ENCODE data around the gene JMJD1C. TPM values are rescaled to one million over a fixed set of nuclear protein-coding genes. Genes with fewer than 3 reads are reported as not detected.

JMJD1C gene
- total and polyA plus RNA-seq, 2 donors (not counting 3 experiments of a cell fraction or from before 2014, with no cell fraction given) = 32.1 to 97.1 TPM

DNA sequence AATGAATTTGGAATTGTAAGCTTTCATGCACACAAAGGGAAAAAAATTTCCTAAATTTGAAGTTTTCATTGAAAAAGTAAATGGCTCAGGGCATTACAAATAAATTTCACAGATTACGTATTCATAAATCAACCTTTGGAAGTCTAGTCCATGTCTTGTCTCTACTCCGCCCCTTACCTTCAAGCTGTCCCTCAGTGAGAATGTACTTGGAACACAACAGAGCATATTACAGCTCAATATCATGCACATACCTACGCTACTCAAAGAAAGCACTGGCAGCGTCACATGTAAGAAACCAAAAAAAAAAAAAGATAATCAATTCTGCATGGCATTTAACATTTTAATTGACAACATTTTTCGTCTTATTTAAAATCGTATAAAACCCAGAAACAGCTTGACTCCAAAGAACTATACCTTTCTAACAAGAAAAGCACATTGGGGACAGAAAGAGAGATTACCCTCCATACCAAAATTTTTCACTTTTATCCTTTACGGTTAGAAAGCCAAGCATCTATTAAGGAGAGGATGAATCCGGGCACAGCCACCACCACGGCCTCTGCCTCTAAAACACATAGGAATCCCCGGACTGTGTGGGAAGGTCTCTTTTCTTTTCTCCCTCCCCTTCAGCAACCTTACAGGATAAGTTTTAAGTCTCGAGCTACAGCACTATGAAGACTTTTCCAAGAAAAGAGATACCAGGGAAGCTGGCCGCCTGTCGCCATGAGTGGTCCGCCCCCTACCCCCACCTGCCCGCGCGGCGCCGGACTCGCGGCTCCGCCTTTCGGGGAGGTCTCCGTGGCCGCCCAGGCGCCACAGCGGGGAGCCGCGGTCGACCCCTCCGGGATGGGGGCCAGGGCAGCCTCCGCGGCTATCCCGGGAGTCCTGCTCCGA lies 1.1 kb downstream of the JMJD1C start:
- Histone ChIP-seq H3K9me3 (replicated peaks; ENCODE audit: control insufficient read depth, insufficient read depth, low read length) (no peaks in the 10 kb centered on the region), H3K4me1 (ENCODE audit: control insufficient read depth, extremely low read depth, insufficient read depth, low read length) (peaks cover 5% of the 10 kb centered on the region), H3K79me2 (ENCODE audit: control insufficient read depth, insufficient read depth, low read length) (peaks cover 70% of the 10 kb centered on the region), H3K27ac (ENCODE audit: insufficient read depth, low read depth, low read length) (peak overlapping the region; percentile 82), H4K20me1 (replicated peaks; ENCODE audit: control insufficient read depth, extremely low read depth, insufficient read depth, low read length) (no peaks in the 10 kb centered on the region), H3K9ac (replicated peaks; ENCODE audit: extremely low read depth, insufficient read depth, low read length) (peak overlapping the region; percentile 87), H3K4me2 (ENCODE audit: insufficient read depth, low read length) (peak overlapping the region; percentile 98), H3K9me1 (replicated peaks; ENCODE audit: control insufficient read depth, extremely low read depth, insufficient read depth, low read length) (no peaks in the 10 kb centered on the region), H3K27me3 (ENCODE audit: control insufficient read depth in 2 of 2, insufficient read depth in 2 of 2, low read length in 2 of 2) (no peaks in the 10 kb centered on the region), H3K4me3 (replicated peaks in 1 of 3; ENCODE audit: insufficient read depth in 1 of 3, low read depth in 1 of 3, low read length in 3 of 3) (peak overlapping the region; percentile 55 to 98 (median 83)), H3K36me3 (ENCODE audit: control insufficient read depth in 2 of 2, extremely low read depth in 1 of 2, insufficient read depth in 2 of 2, low read length in 2 of 2) (no peaks in the 10 kb centered on the region), H2AFZ (ENCODE audit: low read depth, low read length) (peak overlapping the region; percentile 43)
- no peak for DNase-seq (ENCODE audit: low read depth, low spot score)
- dilution Hi-C loops (cut with MboI; ENCODE audit: extremely low pct_ligation_motif_present, low sequenced_read_pairs) = no loop called here
- intact Hi-C loops (cut with micrococcal nuclease) = loop anchor here (2.0 to 5.0 kb wide), 6 partner anchors 34 to 303 kb away; no protein-coding TSS in a partner anchor
- TSS peak; percentile 24 for BruUV-seq (replicated peaks)
- CTCF ChIA-PET = interaction anchor here (0.7 to 3.5 kb wide), 8 partner anchors 8 to 298 kb away, joined by 3 to 20 read pairs (median 4); no protein-coding TSS in a partner anchor
- FAIRE-seq = peak; percentile 4
- POLR2A ChIA-PET = interaction anchor here (1.1 to 2.2 kb wide), 2 partner anchors 57 to 196 kb away, joined by 3 to 14 read pairs; no protein-coding TSS in a partner anchor
- TF ChIP-seq POLR2A (IDR thresholded peaks at IDR 0.05; ENCODE audit: low read depth, low read length) (no peak), JUN (IDR thresholded peaks at IDR 0.05; ENCODE audit: borderline replicate concordance, insufficient read depth, insufficient read length, low read depth) (no peak), MYC (IDR thresholded peaks at IDR 0.05; ENCODE audit: low read depth, low read length) (no peak), FOS (IDR thresholded peaks at IDR 0.05; ENCODE audit: borderline replicate concordance, insufficient read depth, low read length) (no peak), MAX (IDR thresholded peaks at IDR 0.05; ENCODE audit: insufficient read depth, insufficient read length) (no peak), EZH2 (IDR thresholded peaks at IDR 0.05; ENCODE audit: borderline replicate concordance, low read depth, low read length, severe bottlenecking) (no peak), GATA2 (IDR thresholded peaks at IDR 0.05; ENCODE audit: insufficient read depth, insufficient read length, low read depth, low read length) (no peak), POLR2AphosphoS5 (IDR thresholded peaks at IDR 0.05; ENCODE audit: insufficient read depth, low read depth, low read length) (no peak)
- TF ChIP-seq, protein P1, sequence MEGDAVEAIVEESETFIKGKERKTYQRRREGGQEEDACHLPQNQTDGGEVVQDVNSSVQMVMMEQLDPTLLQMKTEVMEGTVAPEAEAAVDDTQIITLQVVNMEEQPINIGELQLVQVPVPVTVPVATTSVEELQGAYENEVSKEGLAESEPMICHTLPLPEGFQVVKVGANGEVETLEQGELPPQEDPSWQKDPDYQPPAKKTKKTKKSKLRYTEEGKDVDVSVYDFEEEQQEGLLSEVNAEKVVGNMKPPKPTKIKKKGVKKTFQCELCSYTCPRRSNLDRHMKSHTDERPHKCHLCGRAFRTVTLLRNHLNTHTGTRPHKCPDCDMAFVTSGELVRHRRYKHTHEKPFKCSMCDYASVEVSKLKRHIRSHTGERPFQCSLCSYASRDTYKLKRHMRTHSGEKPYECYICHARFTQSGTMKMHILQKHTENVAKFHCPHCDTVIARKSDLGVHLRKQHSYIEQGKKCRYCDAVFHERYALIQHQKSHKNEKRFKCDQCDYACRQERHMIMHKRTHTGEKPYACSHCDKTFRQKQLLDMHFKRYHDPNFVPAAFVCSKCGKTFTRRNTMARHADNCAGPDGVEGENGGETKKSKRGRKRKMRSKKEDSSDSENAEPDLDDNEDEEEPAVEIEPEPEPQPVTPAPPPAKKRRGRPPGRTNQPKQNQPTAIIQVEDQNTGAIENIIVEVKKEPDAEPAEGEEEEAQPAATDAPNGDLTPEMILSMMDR (IDR thresholded peaks at IDR 0.05; ENCODE audit: extremely low read depth in 1 of 2, insufficient read depth in 1 of 2, low read depth in 1 of 2, low read length in 2 of 2) = no peak

Data from endothelial cell of umbilical vein (primary cell).